NCI-H69 (cell line): ENCODE measurements around the gene TUT1.
"Not testable (repeated sequence)": the region's sequence is repeated elsewhere in the genome, so short reads cannot be mapped to it uniquely, and the experiment has no call there.

Experiments used
- DNase-seq: peaks from one replicate; lab custom pipeline; 2025; lab: John Stamatoyannopoulos, UW

The TUT1 gene

DNA sequence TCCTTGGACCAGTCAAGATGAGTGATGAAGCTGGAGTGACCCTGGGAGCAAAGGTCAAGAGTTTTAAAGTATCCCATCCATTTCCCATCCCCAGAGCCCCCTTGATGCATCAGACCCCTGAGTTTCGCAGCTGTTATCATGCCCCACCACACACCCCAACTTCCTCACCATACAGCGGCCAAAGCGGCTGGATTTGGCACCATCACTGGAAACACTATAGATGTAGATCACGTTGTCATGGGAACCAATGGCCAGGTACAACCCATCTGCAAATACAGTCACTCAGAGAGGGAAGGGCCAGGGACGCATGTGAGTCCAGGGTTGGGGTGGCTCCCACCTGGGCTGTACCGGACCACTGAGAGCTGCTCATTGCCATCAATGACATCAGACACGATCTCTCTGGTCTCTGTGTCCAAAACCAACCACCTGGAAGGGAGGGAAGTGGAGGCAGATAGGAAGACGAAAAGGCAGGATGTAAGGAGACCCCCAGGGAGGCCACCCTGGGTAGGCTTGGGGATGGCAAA, 12.5 kb upstream of the TUT1 start:
- peak; percentile 23 for DNase-seq

DNA sequence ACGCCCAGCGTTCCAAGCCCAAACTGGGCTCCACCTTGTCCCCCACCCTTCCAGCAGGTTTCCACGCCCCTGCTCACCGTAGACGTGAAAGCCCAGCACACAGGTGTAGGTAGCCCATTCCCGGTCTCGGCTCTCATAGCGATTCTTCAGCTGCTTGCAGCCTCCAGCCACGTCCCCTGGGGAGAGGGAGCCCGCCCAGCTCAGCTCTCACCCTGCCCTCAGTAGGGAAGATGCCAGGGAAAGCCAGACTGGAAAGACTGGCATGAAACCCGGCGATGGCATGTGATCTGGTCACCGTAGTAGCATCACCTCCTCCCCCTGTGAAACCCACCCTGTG, 11.7 kb upstream of the TUT1 start:
- peak; percentile 57 for DNase-seq

DNA sequence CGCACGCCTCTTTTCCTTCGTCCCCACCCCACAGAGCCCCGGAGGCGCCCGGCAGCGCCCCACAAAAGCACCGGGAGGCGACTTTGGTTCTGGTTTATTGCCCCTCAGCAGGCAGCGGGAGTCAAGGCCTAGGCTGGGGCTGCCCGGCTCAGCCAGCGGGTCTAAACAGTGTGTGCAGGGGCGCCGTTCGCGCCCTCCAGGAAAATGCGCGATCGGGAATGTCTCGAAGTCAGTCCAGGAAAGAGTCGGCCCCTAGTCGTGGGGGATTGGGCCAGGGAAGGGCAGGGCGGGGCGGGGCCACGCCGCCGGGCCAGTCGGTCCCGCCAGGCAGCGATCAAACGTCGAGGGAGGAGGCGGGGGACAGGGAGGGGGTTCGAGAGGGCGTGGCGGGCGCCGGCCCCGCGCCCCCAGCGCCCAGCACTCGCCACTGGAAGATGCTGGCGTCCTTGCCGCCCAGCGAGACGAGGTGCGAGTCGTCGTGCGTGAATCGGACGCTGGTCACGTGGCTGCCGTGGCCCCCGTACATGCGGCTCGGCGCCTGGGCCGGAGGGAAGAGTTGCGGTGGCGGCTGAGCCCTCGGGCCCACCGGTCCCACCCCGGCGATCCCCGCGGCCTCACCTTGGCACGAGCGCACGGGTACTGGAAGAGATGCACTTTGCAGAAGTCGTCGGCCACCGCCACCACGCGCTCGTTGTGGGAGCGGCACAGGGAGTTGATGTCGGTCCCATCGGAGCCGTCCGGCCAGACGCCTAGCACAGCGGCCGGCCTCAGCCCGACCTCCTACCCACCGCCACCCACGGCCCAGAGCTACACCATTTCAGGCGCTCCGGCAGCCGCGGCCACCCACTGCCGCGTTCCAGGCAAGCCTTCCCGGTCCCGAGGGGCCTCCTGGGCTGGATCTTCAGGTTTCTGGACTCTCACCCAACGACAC, 11.1 kb upstream of the TUT1 start:
- peak; percentile 89 for DNase-seq

GRCh38 chr11:62601372-62602140, 10.2 kb upstream of the TUT1 start, which contains the start of gene MTA2:
Gene MTA2, minus strand, starts transcription at chr11:62601865. Its CDS starts 415 bp downstream, at chr11:62601450.
- peak; percentile 99 for DNase-seq

DNA sequence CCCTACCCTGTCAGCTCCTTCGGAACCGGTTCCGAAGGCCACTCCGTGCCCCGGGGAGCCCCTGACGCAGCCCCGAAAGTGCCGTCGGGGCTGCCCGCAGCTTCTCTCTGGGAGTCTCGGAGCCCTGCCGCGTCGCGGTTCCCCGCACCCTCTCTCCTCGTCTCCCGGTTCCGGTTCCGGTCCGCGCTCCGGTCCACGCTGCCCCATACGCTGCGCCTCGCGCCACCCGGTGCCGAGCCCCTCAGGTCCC, 9.7 kb upstream of the TUT1 start:
- DNase-seq = no peak

DNA sequence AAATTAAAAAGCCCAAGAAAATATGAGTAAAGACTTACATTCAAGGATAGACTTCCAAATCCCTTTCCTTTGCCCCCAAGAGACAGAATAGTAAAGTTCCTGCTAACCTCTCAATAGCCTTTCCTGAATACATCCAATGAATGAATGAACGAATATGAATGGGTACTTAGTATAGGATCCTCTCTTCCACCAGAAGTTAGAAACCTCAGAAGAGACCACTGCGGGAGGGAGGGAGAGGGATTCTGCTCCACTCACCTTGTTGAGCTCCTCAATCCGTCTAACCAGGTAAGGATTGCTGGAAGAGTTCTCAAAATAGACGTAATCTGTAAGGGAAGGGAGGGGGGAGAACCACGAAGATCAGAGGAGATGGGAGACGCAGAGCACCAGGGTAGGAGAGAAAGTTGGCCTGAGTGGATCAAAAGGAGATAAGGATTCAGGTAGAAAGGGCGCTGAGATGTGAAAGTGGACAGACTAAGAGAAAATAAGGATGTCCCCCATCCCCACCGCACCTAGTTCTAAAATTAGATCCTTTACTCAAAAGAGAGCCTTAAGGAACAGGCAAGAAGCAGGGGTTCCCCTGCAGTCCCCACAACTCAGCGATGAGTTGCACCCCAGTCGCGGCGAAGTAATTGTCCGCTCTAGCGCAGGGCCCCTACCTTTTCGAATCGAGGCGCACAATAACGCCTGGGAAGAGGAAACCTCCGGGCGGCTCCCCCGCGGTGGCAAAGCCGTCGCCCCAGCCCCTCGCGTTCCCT, 9.2 kb upstream of the TUT1 start:
- peak; percentile 65 for DNase-seq

DNA sequence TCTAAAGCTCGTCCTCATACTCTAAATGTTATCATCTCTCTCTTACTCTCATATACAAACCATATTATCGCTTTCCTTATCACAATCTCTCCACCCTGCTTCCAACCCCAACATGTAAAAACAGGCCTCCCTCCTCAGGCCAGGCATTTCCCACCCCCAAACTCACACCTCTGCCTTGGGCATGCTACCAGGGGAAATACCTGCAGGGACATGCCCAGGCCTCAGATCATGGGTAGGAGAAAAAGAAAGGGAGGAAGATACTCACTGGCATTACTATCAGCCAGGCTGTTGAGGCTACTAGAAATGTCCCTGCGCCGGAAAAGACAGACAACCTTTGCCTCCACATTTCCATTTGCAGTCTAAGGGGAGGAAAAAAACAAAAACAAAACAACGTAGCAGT, 8.6 kb upstream of the TUT1 start:
- peak; percentile 17 for DNase-seq

DNA sequence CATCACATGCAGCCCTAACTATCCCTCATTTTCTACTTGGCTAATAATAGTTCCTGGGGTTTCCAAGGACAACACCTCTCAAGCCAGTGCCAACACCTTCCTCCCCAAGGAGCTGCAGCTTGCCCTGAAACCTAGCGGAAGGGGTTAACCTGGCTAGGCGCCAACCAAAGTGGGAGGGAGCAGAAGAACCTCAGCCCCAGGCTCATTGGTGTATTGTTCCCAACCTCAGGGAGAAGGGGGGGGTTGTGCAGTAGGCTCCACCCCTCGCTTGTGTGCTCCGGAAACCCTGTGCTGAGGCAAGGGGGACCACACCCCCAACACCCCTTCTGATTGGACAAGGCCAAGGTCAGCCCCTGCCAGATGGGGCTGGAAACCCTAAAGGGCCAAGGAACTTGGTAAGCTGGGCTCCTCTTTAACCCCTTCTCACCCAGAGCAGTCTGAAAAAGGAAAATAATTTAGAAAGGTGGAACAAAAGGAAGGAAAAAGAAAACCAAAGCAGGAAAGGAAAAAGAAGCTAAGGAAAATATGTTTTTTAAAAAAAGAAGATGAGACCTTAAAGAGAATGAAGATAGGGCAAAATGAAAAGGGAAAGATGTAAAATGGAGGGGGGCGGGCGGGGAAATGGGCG, 7.9 kb upstream of the TUT1 start:
- DNase-seq = peak; percentile 98

- no peak for DNase-seq
These were observed 3.8 kb upstream of the TUT1 start for GRCh38 chr11:62595124-62595523.

DNA sequence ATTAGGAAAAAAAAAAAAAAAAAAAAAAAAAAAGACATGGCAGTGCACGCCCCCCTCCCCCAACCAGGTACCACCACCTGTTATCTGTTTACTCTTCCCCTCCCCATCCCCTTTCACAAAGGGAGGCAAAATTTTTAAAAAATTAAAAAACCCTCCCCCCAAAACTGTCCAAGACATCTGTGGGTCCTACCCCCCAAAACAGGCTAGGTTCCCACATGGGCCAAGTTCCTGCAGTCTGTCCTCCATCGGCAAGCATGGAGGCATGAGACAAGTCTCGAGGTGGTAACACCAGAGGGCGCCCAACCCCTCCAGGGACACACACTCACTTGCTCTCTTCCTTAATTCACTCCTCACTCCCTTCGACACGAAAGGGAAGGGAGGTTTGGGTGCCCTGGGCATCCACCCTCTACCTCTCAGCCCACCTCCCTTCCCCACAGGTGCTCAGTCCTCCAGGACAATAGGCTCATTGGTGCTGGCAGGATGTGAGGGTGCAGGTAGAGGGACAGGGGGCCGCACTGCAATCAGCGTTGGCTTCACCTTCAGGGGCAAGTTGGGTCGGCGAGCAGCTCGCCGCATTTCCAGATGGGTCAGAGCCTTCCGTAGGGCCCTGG, 2.2 kb upstream of the TUT1 start:
- peak; percentile 83 for DNase-seq

DNA sequence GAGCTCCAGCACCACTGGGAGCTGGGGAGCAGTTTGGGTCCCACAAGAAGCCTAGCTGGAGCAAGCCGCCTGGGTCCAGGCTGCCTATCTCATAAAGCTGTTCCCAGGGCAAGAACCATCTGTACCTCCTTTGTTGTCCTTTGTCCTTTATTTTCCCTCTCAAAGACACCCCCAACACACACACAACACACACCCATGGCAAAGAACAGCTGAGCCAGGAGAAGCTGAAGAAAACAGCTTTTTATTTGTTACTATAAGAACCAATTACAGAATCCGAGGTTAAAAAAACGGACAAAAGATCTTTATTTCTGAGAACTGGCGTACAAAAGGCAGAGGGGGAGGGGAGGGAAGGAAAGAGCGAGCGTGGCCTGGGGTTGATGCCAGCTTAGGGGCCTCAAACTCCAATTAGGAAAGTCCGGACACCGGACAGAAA, 1.7 kb upstream of the TUT1 start:
- no peak for DNase-seq

DNA sequence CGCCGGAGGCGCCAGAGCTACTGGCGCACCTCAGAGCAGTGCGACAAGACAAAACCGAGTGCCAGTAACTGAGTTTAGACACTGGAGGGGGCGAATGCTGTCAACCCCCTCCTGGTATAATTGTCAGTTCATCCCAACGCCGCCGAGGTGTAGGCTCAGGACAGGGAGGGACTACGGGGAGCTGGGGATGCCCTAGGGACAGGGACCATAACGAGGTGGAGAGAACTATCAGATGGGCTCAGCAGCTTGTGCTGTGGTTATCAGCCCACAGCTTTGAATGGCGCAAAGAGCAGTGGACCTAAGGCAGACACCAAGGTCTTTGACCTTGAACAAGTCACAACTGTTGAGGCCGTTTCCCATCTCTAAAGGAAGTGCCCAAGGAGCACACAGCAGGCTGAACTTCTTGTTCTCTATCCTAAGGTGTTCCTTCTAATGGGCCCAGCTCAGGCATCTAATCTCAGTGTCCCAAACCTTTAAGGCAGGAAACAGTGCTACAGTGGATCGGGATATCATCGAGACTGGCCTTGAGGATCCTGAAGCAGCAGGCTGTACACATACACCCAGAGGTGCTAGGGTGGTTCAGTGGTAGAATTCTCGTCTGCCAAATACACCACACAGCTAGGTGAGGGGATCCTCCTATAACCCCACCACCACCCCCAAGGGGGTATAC, 958 bp upstream of the TUT1 start:
- peak; percentile 49 for DNase-seq

DNA sequence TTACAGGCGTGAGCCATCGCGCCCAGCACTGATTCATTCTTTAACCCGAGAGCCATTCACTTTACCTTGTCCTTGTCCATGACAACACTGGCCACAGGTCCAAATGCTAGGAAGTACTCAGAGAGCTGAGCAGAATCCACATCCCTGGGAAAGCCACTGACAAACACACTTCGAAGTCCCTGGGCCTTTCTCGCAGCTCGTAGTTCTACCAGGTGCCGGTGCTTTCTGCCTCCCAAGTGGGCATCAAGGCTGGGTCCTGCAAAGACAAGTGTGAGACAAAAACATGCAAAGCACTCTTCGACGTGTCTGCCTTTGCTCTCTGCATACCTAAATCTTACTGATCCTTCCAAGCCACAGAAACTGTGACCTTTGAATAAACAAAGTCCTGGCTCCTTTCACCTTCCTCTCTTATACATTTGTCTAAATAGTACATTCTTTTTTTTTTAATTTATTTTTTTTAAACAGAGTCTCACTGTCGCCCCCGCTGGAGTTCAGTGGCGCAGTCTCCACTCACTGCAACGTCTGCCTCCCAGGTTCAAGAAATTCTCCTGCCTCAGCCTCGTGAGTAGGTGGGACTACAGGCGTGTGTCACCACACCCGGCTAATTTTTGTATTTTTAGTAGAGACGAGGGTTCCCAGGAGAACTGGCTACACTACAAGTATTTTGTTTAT, 2.2 kb downstream of the TUT1 start:
- no peak for DNase-seq

- DNase-seq = not testable (repeated sequence)
These were observed 6.0 kb downstream of the TUT1 start for GRCh38 chr11:62585356-62585755.

- DNase-seq = not testable (repeated sequence)
These were observed 9.6 kb downstream of the TUT1 start for GRCh38 chr11:62581735-62582134.

GRCh38 chr11:62580959-62581715, 10.2 kb downstream of the TUT1 start:
- DNase-seq = no peak

- DNase-seq = no peak
These were observed 12.1 kb downstream of the TUT1 start for GRCh38 chr11:62579252-62579651.

- no peak for DNase-seq
These were observed 12.8 kb downstream of the TUT1 start for GRCh38 chr11:62578541-62578940.

DNA sequence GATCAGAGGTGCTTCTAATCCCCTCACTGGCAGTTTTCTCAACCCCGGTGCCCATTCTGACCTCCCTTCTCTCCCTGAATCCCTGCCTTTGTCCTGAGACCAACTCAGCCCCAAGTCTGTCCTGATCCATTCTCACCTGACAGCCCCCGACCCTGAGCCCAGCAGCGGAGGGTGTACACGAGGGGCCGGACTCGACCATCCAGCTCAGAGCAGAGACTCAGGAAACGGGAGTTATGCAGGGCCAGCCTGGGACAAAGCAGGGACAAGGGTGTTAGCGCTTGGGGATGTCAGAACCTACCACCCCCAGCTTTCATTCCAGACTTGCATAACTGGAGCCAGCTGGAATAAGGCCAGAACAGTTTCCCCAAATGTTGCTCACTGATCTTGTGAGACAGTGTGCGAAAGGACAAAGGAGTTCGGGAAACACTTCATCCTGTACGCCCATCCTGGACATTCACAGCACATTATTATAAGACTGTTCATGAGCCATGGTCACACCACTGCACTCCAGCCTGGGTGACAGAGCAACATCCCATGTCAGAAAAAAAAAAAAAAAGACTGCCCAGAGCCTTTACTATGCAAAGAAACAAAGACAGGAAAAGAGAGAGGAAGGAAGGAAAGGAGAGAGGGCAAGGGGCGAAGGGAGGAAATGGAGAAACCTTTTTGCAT, 14.1 kb downstream of the TUT1 start:
- DNase-seq = no peak
